GM12872 (cell line): Measurements from ENCODE around the gene LOC128125822.

Source experiments
- TF ChIP-seq, protein P1 (sequence below): IDR thresholded peaks from 3 replicates; pipeline ENCODE4 v1.5.1; 2011; ENCODE audit warnings: low read depth, mild to moderate bottlenecking, low read length, moderate library complexity; ENCODE audit not compliant: insufficient read depth

The LOC128125822 gene

GRCh38 chr6:63546236-63546635, 26.0 kb upstream of the LOC128125822 start:
- TF ChIP-seq, protein P1, sequence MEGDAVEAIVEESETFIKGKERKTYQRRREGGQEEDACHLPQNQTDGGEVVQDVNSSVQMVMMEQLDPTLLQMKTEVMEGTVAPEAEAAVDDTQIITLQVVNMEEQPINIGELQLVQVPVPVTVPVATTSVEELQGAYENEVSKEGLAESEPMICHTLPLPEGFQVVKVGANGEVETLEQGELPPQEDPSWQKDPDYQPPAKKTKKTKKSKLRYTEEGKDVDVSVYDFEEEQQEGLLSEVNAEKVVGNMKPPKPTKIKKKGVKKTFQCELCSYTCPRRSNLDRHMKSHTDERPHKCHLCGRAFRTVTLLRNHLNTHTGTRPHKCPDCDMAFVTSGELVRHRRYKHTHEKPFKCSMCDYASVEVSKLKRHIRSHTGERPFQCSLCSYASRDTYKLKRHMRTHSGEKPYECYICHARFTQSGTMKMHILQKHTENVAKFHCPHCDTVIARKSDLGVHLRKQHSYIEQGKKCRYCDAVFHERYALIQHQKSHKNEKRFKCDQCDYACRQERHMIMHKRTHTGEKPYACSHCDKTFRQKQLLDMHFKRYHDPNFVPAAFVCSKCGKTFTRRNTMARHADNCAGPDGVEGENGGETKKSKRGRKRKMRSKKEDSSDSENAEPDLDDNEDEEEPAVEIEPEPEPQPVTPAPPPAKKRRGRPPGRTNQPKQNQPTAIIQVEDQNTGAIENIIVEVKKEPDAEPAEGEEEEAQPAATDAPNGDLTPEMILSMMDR: no peak

DNA sequence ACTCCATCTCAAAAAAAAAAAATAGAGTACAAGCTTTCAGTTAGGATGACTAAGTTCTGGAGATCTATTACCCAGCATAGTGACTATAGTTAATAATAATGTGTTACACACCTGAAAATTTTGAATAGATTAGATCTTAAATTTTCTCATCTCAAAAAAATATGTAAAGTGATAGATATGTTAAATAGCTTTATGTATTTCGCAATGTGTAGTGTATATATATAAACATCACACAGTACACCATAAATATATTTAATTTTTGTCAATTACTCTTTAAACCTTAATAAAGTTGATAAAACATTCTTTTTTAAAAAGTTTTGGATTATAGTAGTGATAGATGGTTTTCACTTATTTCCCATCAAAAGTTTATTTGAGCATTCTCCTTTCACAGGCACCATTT, 25.6 kb upstream of the LOC128125822 start:
- TF ChIP-seq, protein P1: no peak

GRCh38 chr6:63549076-63549475, 23.2 kb upstream of the LOC128125822 start:
- TF ChIP-seq, protein P1: no peak

DNA sequence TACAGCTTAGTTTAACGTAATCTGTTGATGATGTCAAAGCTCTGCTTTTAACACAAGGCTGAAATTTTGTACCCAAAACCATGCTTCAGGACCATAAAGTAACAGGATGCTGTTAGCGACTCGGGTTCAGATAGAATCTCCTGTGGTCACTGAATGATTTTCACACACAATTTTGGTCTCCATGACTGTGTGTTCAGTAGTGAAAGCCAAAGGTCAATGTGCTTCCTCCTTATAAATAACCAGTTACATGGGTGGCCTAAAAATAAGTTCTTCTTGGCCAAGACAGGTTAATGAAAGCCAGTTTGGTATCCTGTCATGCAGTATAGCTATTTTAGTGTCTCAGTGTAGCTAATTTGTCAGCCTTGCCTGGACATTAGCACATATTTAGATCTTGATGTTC, 19.1 kb upstream of the LOC128125822 start:
- TF ChIP-seq, protein P1: no peak

DNA sequence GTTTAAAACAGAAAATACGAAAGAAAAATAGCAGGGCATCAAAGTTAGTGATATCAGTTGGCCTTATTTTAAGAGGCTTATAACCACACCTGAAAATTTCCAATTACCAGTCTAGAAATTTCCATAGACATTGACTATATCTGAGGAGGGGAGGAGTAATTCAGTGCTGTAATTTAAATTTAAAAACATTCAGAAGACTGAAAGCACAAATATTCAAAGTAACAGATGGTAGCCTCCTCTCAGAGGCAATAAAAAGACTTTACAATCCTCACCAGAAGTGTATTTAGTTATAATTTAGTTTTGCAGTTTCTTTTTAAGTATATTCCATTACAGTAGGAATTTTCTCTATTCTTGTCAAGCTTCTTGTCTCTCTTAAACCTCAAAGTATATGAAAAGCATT, 18.4 kb upstream of the LOC128125822 start:
- TF ChIP-seq, protein P1: no peak

DNA sequence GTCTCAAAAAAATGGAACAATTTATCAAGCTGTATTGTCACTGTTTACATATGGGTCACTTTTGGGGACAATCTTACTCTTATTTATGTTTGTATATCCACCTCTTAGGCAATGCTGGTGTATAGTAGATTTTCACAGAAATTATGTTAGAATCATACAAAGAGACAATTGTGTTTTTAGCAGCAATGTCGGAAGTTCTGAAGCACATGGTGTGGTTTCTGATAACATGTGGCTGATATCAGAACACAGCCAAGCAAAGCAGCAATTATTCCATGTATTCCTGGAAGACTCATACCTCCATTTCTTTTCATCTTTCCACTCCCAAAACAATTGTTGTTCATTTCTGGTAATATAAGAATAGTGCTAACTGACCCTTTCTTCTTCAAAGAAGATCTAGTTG, 17.5 kb upstream of the LOC128125822 start:
- TF ChIP-seq, protein P1: no peak

- TF ChIP-seq, protein P1: no peak
These were observed 15.9 kb upstream of the LOC128125822 start for GRCh38 chr6:63556369-63556768.

- TF ChIP-seq, protein P1: no peak
These were observed 14.0 kb upstream of the LOC128125822 start for GRCh38 chr6:63558278-63558677.
